HG02943 (cell line): ENCODE measurements around the gene CHID1.

Experiments
- ATAC-seq: cut with Tn5 transposase; IDR thresholded peaks from one replicate; pipeline ENCODE4 v1.9.1; 2021; ENCODE audit warnings: mild to moderate bottlenecking, low read depth, moderate library complexity; ENCODE audit not compliant: unreplicated experiment

Gene CHID1

GRCh38 chr11:839280-839623 is 71.4 kb downstream of the CHID1 start:
- no peak for ATAC-seq

DNA sequence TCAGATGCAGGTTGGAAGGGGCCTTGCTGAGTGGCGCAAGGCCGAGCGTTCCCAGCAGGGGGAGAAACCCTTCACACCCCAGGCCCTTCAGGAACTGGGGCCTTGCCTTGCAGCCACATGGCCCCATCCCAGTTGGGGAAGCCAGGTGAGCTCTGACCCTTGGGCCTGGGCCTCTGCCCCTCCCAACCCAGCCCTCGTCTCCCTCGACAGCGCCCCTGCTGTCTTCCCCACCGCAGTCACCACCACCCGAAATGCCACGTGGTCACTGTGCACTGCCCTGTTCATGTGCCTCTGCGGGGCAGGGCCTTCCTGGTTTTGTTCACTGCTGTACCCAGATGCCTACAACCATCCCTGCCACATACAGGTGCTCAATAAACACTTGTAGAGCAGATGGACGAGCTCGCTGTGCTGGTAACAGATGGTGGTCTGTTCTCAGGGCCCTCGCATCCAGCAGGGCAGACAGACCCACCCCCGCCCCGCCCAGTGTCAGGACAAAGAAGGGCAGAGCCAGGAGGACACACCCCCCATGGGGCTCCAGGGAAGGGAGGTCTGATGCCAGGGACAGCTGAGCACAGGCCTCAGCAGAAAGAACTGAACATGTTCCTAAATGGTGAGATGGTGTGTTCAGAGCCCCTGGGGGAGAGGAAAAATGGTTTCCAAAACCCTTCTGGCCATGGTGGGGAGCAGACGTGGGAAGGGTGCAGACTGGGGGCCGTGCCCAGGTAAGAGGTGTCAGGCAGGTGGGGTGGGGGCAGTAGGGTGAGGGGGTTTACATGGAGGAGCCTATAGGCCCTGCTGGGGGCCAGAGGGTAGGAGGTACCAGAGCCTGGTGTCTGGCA is 72.0 kb downstream of the CHID1 start:
- no peak for ATAC-seq

DNA sequence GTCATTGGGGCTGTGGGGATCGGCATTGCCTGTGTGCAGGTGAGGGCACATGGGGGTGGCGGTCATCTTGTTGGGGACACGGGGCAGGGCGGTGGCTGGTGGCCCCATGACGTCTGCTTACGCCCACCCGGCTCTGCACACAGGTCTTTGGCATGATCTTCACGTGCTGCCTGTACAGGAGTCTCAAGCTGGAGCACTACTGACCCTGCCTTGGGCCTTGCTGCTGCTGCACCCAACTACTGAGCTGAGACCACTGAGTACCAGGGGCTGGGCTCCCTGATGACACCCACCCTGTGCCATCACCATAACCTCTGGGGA is 72.7 kb downstream of the CHID1 start:
- ATAC-seq, result no peak

DNA sequence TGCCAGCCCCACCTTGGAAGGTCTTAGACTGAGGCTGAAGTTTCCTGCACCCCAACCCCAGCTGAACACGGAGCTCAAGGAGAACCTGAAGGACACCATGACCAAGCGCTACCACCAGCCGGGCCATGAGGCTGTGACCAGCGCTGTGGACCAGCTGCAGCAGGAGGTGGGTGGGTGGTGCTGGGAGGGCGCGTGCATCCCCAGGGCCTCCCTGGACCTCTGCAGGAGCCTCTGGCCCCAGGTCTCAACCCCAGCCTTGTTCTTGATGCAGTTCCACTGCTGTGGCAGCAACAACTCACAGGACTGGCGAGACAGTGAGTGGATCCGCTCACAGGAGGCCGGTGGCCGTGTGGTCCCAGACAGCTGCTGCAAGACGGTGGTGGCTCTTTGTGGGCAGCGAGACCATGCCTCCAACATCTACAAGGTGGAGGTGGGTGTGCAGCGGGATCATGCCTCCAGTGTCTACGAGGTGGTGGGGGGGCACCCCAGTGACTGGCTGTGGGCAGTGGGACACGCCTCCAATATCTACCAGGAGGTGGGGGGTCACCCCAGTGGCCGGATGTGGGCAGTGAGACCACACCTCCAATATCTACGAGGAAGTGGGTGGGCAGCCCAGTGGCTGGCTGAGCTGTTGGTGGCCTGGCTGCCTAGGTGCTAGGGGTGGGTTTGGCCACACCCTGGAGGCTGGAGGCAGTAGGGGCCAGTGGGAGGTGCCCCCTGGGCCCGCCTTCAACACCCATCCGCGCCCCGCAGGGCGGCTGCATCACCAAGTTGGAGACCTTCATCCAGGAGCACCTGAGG is 73.2 kb downstream of the CHID1 start:
- no peak for ATAC-seq

DNA sequence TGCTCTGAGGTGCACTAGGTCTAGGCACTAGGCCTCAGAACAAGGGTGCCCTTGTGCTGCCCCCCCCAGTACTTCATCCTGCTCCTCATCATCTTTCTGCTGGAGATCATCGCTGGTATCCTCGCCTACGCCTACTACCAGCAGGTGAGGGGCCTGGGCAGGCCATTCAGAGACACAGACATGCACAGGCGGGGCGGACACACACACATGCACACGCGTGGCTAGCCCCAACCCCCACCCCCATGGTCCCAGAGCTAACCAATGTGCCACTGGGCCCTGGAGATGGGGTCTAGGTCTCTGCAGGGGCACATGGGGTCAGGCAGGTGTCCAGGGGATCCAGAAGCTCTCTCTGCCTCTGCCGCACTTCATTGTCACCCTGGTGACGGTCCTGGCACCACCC is 73.9 kb downstream of the CHID1 start:
- no peak for ATAC-seq

DNA sequence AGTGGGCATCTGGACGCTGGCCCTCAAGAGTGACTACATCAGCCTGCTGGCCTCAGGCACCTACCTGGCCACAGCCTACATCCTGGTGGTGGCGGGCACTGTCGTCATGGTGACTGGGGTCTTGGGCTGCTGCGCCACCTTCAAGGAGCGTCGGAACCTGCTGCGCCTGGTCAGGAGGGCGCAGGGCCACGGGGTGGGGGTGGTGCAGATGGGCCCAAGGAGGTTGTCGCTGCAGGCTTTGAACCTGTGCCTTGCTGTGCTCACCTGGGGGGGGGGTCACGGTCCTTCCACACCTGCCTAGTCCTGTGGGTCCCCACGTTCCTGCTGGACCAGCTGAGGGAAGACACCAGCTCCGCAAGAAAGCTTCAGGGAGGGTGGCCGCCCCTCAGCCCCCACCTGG is 74.3 kb downstream of the CHID1 start:
- ATAC-seq, result no peak

- ATAC-seq, result no peak
Observed at GRCh38 chr11:834371-835316, 76.0 kb downstream of the CHID1 start.

DNA sequence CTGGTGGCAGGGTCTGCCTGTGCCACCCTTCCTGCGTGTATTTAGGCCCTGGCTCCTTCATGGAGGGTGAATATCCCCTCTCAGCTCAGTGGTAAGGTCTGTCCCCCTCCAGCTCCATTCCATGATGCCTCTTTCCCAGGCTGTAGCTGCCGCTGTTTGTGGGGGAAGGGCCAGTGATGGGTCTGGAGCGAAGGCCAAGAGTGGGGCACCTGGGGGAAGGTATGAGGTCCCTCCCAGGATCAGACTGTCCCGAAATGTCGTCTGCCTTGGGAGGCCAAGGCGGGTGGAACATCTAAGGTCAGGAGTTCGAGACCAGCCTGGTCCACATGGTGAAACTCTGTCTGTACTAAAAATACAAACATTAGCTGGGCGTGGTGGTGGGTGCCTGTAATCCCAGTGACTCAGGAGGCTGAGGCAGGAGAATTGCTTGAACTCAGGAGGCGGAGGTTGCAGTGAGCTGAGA is 76.7 kb downstream of the CHID1 start:
- no peak for ATAC-seq

- no peak for ATAC-seq
Observed at GRCh38 chr11:833114-833791, 77.4 kb downstream of the CHID1 start.

DNA sequence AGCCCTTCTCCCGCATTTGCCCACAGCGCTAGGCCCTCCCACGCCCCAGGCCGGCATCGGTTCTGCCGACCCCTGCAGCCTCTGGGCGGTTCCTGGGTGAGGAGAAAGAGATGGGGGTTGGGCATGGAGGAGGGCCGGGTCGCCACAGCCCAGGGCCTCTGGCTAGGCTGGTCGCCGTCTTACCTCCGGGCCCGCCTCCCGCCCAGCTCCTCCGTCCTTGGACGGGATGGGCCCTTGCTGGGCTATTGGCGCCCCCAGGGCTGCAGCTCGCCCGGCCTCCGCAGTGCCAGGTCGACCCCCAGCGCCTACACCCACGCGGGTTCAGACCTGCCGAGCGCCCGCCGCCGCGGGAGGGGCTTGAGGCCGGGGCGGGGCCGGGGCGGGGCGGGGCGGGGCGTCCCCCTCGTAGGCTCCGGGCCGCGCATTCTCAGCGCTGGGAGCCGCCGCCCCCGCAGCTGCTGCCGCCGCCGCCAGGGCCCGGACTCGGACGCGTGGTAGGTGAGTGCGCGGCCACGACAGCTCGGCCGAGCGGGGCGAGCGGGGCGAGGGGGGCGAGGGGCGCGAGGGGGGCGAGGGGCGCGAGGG is 78.0 kb downstream of the CHID1 start, which contains the start of gene CD151:
TSS of gene CD151 (plus strand) at position 424 of the 585 bp plus-strand sequence. CDS start 3,118 bp downstream, outside the sequence.
- no peak for ATAC-seq

DNA sequence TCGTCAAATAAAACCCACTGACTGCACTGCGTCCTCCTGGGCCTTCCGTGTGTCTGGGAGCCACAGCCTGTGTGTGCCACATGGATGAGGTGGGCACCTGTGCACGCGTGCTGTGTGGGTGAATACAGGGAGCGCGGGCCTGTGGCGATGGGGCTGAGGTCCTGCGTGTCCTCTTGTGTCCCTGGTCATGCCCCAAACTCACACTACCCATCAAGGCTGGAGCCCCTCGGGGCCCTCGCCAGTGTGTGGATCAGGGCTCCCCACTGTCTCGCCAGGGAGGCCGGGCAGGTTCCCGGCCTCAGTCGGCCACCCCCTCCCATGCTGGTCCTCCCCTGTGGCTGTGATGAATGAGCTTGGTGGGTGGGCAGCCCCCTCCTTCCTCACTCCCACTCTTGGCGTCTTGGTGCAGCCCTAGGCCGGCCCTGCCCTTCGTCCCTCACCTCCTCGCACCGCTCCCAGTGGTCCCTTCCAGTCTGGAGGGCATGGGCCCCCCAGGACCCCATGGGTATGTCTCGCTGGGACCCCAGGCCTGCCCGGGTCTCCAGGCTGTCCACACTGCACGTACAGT is 78.6 kb downstream of the CHID1 start:
- no peak for ATAC-seq

GRCh38 chr11:831118-831864 is 79.3 kb downstream of the CHID1 start:
- no peak for ATAC-seq

GRCh38 chr11:830295-831117 is 80.1 kb downstream of the CHID1 start:
- no peak for ATAC-seq

DNA sequence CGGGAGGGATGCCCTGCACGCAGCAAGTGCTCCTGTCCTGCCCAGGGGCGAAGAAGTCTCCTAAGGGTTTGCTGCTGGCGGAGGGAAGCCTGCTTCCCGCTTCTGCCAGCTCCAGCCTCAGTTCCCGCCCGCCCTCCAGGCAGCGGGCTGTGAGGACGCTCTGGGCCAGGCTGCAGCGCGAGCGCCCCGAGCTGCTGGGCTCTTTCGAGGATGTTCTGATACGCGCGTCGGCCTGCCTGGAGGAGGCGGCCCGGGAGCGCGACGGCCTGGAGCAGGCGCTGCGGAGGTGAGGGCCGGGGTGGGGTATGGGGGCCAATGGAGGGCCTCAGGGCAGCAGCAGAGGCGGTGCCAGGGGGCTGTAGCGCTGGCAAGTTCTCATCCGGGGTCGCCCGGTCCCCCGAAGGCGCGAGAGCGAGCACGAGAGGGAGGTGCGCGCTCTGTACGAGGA is 80.7 kb downstream of the CHID1 start:
- ATAC-seq, result no peak

- ATAC-seq, result no peak
Observed at GRCh38 chr11:829176-829846, 81.3 kb downstream of the CHID1 start.

- no peak for ATAC-seq
Observed at GRCh38 chr11:828506-829175, 82.0 kb downstream of the CHID1 start.

DNA sequence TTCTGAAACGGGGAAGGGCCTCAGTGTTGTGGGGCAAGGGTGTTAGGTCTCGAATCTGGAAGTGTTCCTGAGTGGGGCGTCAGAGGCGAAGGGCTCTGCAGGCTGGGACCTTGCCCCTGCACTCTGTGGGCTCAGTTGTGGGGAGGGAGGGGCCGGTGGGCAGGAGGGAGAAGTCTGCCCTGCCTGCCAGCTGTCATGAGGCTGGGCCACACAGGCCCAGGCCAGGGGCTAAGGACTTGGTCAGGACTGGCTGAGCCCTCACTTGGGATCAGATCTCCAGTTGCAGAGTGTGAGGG is 82.8 kb downstream of the CHID1 start, which contains the start of gene CRACR2B:
TSS of gene CRACR2B (plus strand) at position 23 of the 296 bp plus-strand sequence. CDS start 689 bp downstream, outside the sequence.
- ATAC-seq, result no peak
